ENCODE results near the gene CHD6. TPM values are rescaled to one million over a fixed set of nuclear protein-coding genes. Genes with fewer than 3 reads are reported as not detected.

The CHD6 gene, protein sequence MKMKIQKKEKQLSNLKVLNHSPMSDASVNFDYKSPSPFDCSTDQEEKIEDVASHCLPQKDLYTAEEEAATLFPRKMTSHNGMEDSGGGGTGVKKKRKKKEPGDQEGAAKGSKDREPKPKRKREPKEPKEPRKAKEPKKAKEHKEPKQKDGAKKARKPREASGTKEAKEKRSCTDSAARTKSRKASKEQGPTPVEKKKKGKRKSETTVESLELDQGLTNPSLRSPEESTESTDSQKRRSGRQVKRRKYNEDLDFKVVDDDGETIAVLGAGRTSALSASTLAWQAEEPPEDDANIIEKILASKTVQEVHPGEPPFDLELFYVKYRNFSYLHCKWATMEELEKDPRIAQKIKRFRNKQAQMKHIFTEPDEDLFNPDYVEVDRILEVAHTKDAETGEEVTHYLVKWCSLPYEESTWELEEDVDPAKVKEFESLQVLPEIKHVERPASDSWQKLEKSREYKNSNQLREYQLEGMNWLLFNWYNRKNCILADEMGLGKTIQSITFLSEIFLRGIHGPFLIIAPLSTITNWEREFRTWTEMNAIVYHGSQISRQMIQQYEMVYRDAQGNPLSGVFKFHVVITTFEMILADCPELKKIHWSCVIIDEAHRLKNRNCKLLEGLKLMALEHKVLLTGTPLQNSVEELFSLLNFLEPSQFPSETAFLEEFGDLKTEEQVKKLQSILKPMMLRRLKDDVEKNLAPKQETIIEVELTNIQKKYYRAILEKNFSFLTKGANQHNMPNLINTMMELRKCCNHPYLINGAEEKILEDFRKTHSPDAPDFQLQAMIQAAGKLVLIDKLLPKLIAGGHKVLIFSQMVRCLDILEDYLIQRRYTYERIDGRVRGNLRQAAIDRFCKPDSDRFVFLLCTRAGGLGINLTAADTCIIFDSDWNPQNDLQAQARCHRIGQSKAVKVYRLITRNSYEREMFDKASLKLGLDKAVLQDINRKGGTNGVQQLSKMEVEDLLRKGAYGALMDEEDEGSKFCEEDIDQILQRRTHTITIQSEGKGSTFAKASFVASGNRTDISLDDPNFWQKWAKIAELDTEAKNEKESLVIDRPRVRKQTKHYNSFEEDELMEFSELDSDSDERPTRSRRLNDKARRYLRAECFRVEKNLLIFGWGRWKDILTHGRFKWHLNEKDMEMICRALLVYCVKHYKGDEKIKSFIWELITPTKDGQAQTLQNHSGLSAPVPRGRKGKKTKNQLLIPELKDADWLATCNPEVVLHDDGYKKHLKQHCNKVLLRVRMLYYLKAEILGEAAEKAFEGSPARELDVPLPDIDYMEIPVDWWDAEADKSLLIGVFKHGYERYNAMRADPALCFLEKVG (N-terminal part only)
- 12.1 and 17.6 TPM in 2 replicates for total RNA-seq

DNA sequence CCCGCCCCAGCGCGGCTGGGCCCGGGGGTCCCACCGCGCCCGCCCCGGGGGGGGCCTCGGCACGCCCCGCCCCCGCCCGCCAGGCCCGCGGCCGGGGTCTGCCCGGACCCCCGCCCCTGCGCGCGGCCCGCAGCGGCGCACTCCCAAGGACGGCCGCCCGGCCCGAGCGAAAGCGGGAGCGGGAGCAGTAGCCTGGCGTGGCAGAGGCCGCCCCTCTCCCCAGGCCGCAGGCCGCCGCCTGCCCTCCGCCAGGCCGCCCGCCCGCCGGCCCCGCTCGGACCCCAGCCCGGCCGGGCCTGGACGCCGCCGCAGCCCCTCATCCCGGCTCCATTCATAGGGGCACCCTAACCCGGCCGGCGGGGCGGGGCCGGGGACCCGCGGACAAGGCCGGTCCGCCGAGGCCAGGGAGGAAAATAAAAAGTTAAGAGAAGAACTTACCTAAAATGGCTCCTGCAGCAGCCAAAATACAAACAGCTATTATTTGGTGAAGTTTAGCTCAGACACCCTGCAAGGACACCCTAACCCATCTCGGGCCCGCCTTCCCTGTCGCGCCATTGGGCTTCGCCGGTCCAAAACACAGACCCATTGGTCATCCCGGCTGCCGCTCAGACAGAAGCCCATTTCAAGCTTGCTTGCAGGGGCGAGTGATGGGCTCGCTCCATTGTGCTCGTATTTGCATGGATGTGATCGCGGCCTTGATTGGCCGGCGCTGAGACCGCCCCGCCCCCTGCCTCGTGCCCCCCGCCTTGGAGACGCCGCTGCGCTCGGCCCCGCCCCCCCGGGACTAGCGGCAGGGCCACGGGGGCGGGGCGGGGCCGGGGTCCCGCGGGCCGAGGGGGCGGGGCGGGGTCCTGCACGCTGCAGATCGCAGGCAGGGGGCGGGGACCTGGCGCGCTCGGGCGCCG lies at the start of gene CHD6:
Gene CHD6 (minus strand): TSS at position 476 of the 905 bp plus-strand sequence. CDS start 67,040 bp downstream, outside the sequence.

DNA sequence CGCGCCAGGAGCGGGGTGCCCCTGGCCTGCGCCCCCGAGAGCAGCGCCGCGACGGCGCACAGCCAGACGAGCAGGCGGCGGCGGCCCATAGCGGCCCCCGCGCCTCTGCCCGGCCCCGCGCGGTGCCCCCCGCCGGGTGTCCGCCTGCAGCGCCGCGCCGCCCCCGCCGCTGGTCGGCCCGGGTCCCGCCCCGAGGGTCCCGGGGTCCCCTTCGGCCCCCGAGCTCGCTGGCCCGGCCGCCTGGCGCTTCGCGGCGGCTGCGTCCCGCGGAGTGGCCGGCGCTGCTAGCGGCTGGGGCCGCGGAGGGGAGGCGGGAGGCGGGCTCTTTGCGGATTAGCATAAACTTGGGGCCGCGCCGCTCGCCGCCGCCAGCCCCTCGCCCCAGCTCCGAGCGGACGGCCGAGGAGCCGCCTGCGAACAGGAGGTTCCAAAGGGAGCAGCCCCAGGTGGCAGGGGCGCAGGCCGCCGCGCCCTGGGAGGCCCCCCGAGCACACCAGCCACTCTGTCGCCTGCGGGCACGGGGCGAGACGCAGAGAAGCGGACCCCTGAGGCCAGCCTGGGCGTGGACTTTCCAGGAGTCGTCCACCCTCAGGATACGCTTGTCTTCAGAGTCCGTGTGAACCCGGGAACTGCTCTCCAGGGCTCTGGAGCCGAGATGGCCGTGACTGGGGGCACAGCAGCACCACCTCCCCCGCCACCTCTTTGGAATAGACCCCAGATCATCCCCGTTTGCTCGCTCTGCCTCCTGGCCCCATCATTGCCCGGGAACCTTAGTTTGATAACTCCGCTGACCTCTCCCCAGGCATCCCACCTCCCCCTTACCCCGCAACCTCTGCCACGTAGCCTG lies 251.4 kb downstream of the CHD6 start, which contains the start of gene EMILIN3:
Gene EMILIN3 (minus strand): TSS at position 273 of the 847 bp plus-strand sequence. CDS start 184 bp downstream, at position 89.

